HepG2 (cell line): ENCODE results near the gene NBPF9.
"Not testable (repeated sequence)": the region's sequence is repeated elsewhere in the genome, so short reads cannot be mapped to it uniquely, and the experiment has no call there.

Source experiments
- ATF1 ChIP-seq: IDR thresholded peaks from 2 replicates; pipeline ENCODE4 v1.6.1; 2016; ENCODE audit warnings: mild to moderate bottlenecking, control low read depth
- ELF4 ChIP-seq: sonication (generic); formaldehyde crosslinking; IDR thresholded peaks from 2 replicates; pipeline ENCODE4 v1.5.0; 2020; ENCODE audit warnings: missing genetic modification reagents, mild to moderate bottlenecking, moderate library complexity, borderline replicate concordance
- NPAS2 ChIP-seq: sonication (generic); formaldehyde crosslinking; IDR thresholded peaks from 2 replicates; pipeline ENCODE4 v1.8.0; 2022; ENCODE audit warnings: mild to moderate bottlenecking, missing genetic modification reagents, borderline replicate concordance
- ZNF431 ChIP-seq: sonication (generic); formaldehyde crosslinking; IDR thresholded peaks from 2 replicates; pipeline ENCODE4 v1.9.0; 2022; ENCODE audit warnings: missing genetic modification reagents, low read depth, mild to moderate bottlenecking, borderline replicate concordance
- ZNF501 ChIP-seq: sonication (generic); formaldehyde crosslinking; IDR thresholded peaks from 2 replicates; pipeline ENCODE4 v1.5.1; 2020; ENCODE audit warnings: mild to moderate bottlenecking, moderate library complexity, missing genetic modification reagents
- TF ChIP-seq, protein P1 (sequence below): sonication (generic); formaldehyde crosslinking; IDR thresholded peaks from 2 replicates; pipeline ENCODE4 v1.5.0; 2020; ENCODE audit warnings: mild to moderate bottlenecking, missing genetic modification reagents, moderate library complexity

GRCh38 chr1:149008769-149009168, 94.6 kb downstream of the NBPF9 start:
- TF ChIP-seq, protein P1, sequence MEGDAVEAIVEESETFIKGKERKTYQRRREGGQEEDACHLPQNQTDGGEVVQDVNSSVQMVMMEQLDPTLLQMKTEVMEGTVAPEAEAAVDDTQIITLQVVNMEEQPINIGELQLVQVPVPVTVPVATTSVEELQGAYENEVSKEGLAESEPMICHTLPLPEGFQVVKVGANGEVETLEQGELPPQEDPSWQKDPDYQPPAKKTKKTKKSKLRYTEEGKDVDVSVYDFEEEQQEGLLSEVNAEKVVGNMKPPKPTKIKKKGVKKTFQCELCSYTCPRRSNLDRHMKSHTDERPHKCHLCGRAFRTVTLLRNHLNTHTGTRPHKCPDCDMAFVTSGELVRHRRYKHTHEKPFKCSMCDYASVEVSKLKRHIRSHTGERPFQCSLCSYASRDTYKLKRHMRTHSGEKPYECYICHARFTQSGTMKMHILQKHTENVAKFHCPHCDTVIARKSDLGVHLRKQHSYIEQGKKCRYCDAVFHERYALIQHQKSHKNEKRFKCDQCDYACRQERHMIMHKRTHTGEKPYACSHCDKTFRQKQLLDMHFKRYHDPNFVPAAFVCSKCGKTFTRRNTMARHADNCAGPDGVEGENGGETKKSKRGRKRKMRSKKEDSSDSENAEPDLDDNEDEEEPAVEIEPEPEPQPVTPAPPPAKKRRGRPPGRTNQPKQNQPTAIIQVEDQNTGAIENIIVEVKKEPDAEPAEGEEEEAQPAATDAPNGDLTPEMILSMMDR = not testable (repeated sequence)
- TF ChIP-seq ATF1 (CRISPR knock-in tag); NPAS2 (CRISPR knock-in tag); ZNF431; ZNF501; ELF4: not testable (repeated sequence)
